ENCODE data around the gene ZNF688. TPM values are rescaled to one million over a fixed set of nuclear protein-coding genes. Genes with fewer than 3 reads are reported as not detected.

ZNF688 gene
- total and polyA plus RNA-seq, 2 of the 13 experiments (the other 11 are each of a cell fraction or from before 2014, with no cell fraction given), result 2.4 to 5.4 TPM

DNA sequence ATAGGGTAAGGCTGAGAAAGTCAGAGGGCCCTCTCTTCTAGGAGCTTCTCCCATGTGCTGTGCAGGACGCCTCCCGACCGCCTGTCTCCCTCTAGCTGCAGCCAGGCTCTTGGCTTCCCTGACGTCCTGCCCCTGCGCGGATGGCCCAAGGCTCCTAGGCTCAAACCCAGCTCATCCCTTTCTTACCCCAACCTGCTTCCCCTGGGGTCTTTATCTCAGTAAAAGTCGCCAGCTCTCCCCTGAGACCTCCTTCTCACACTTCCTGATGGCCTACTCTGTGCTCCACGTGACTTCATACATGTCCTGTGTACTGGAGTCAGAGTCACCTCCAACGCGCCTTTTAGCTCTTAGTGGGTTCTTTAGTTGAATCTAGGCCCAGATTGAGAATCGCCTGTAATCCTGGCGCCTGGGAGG, 35.7 kb downstream of the ZNF688 start (continued):
- TF ChIP-seq PRMT3 (CRISPR knock-in tag; IDR thresholded peaks at IDR 0.05; ENCODE audit: borderline replicate concordance, low read depth) (no peak), ZSCAN29 (CRISPR knock-in tag; conservative IDR thresholded peaks at IDR 0.05) (peak; percentile 57), SNRNP70 (IDR thresholded peaks at IDR 0.05; ENCODE audit: low read depth, low read length) (no peak), KLF9 (CRISPR knock-in tag; IDR thresholded peaks at IDR 0.05; ENCODE audit: low read depth) (no peak), RXRB (CRISPR knock-in tag; IDR thresholded peaks at IDR 0.05; ENCODE audit: borderline replicate concordance) (peak; percentile 31; the same call in 1 of the 2 replicates), EED (CRISPR knock-in tag; IDR thresholded peaks at IDR 0.05) (0 out of 2 replicates have a peak, but pooled peaks have one; percentile 28), NAIF1 (CRISPR knock-in tag; IDR thresholded peaks at IDR 0.05; ENCODE audit: borderline replicate concordance) (peak; percentile 40; the same call in 1 of the 2 replicates), RFXANK (CRISPR knock-in tag; IDR thresholded peaks at IDR 0.05) (no peak), ZNF44 (CRISPR knock-in tag; IDR thresholded peaks at IDR 0.05) (no peak), MIER2 (CRISPR knock-in tag; IDR thresholded peaks at IDR 0.05) (no peak), MAF1 (CRISPR knock-in tag; IDR thresholded peaks at IDR 0.05; ENCODE audit: borderline replicate concordance) (no peak), DNMT3B (CRISPR knock-in tag; conservative IDR thresholded peaks at IDR 0.05) (peak; percentile 77; the same call in 1 of the 2 replicates), ATF7-NPFF (CRISPR knock-in tag; IDR thresholded peaks at IDR 0.05; ENCODE audit: low read depth) (peak; percentile 80; the same call in 1 of the 2 replicates), MEIS2 (CRISPR knock-in tag; IDR thresholded peaks at IDR 0.05) (peak; percentile 42; the same call in 1 of the 2 replicates), ZNF121 (CRISPR knock-in tag; IDR thresholded peaks at IDR 0.05) (peak; percentile 49; the same call in 1 of the 2 replicates), ZNF484 (CRISPR knock-in tag; IDR thresholded peaks at IDR 0.05; ENCODE audit: borderline replicate concordance, low read depth) (no peak; the same call in 1 of the 2 replicates), GLI4 (CRISPR knock-in tag; IDR thresholded peaks at IDR 0.05; ENCODE audit: borderline replicate concordance) (no peak), SRSF9 (IDR thresholded peaks at IDR 0.05; ENCODE audit: borderline replicate concordance, insufficient read depth, low read depth, low read length, poor library complexity, severe bottlenecking) (no peak), RBM22 (optimal IDR thresholded peaks at IDR 0.05; ENCODE audit: low read length) (no peak), ZNF547 (CRISPR knock-in tag; IDR thresholded peaks at IDR 0.05) (no peak), SIN3B (IDR thresholded peaks at IDR 0.05; ENCODE audit: low read length) (0 out of 2 replicates have a peak, but pooled peaks have one; percentile 32)
- TF ChIP-seq, protein P1, sequence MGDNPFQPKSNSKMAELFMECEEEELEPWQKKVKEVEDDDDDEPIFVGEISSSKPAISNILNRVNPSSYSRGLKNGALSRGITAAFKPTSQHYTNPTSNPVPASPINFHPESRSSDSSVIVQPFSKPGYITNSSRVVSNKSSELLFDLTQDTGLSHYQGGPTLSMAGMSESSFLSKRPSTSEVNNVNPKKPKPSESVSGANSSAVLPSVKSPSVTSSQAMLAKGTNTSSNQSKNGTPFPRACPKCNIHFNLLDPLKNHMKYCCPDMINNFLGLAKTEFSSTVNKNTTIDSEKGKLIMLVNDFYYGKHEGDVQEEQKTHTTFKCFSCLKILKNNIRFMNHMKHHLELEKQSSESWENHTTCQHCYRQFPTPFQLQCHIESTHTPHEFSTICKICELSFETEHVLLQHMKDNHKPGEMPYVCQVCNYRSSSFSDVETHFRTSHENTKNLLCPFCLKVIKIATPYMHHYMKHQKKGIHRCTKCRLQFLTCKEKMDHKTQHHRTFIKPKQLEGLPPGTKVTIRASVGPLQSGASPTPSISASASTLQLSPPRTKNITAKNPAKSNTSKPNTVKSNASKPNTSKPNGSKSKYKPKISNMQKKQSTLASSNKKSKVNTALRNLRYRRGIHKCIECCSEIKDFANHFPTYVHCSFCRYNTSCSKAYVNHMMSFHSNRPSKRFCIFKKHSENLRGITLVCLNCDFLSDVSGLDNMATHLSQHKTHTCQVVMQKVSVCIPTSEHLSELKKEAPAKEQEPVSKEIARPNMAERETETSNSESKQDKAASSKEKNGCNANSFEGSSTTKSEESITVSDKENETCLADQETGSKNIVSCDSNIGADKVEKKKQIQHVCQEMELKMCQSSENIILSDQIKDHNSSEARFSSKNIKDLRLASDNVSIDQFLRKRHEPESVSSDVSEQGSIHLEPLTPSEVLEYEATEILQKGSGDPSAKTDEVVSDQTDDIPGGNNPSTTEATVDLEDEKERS (CRISPR knock-in tag; IDR thresholded peaks at IDR 0.05), result peak; percentile 88; the same call in 1 of the 2 replicates
- TF ChIP-seq, protein P2, sequence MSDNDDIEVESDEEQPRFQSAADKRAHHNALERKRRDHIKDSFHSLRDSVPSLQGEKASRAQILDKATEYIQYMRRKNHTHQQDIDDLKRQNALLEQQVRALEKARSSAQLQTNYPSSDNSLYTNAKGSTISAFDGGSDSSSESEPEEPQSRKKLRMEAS (IDR thresholded peaks at IDR 0.05), result peak; percentile 95
- TF ChIP-seq, protein P3, sequence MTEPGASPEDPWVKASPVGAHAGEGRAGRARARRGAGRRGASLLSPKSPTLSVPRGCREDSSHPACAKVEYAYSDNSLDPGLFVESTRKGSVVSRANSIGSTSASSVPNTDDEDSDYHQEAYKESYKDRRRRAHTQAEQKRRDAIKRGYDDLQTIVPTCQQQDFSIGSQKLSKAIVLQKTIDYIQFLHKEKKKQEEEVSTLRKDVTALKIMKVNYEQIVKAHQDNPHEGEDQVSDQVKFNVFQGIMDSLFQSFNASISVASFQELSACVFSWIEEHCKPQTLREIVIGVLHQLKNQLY (CRISPR knock-in tag; IDR thresholded peaks at IDR 0.05), result no peak
- TF ChIP-seq, protein P4, sequence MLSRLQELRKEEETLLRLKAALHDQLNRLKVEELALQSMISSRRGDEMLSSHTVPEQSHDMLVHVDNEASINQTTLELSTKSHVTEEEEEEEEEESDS (CRISPR knock-in tag; IDR thresholded peaks at IDR 0.05; ENCODE audit: borderline replicate concordance), result no peak
- TF ChIP-seq, protein P5, sequence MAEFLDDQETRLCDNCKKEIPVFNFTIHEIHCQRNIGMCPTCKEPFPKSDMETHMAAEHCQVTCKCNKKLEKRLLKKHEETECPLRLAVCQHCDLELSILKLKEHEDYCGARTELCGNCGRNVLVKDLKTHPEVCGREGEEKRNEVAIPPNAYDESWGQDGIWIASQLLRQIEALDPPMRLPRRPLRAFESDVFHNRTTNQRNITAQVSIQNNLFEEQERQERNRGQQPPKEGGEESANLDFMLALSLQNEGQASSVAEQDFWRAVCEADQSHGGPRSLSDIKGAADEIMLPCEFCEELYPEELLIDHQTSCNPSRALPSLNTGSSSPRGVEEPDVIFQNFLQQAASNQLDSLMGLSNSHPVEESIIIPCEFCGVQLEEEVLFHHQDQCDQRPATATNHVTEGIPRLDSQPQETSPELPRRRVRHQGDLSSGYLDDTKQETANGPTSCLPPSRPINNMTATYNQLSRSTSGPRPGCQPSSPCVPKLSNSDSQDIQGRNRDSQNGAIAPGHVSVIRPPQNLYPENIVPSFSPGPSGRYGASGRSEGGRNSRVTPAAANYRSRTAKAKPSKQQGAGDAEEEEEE (CRISPR knock-in tag; IDR thresholded peaks at IDR 0.05; ENCODE audit: borderline replicate concordance), result no peak; the same call in 1 of the 2 replicates

All from HepG2 (cell line).